ENCODE measurements around the gene FRMD8. TPM values are rescaled to one million over a fixed set of nuclear protein-coding genes. Genes with fewer than 3 reads are reported as not detected.

The FRMD8 gene
- total and polyA plus RNA-seq, 2 of the 8 experiments (the other 6 are each of a cell fraction or from before 2014, with no cell fraction given) = 15.0 to 19.2 TPM

DNA sequence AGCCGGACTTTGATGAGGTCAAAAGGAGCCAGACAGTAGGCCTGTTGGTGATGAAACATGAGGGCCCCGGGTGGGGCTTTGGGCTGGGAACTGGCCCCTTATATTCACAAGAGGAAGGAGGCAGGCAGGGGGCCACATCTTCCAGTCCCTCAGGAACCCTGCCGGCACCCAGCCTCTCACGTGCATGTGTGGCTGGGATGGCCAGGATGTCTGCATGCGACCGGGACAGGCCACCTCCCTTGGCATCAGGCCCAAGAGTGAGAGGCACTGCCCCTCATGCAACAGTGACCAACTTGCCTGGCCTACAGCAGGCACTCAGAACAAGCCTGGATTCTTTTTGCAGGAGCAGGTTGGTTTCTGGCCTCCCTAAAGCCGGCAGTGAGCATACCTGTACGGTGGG lies 9.4 kb upstream of the FRMD8 start:
- Histone ChIP-seq H3K9ac (replicated peaks in 1 of 4; ENCODE audit: extremely low read depth in 1 of 4, low read depth in 3 of 4, low read length in 3 of 4) (no peak overlapping the region), H3K4me3 (ENCODE audit: extremely low read depth in 1 of 4, insufficient read depth in 2 of 4, low read depth in 3 of 4, low read length in 4 of 4) (no peak overlapping the region), H2AFZ (ENCODE audit: low read length) (no peak overlapping the region), H4K20me1 (replicated peaks in 1 of 2; ENCODE audit: control insufficient read depth in 1 of 2, insufficient read depth in 2 of 2, low read length in 2 of 2) (no peaks in the 10 kb centered on the region), H3K4me2 (ENCODE audit: insufficient read depth in 1 of 2, low read depth in 2 of 2, low read length in 2 of 2) (no peak overlapping the region), H2AK5ac (ENCODE audit: low read depth, low read length) (no peak overlapping the region), H2BK120ac (replicated peaks; ENCODE audit: low read depth, low read length) (no peak overlapping the region), H4K5ac (ENCODE audit: insufficient read length, low read depth, low read length) (no peak overlapping the region), H2BK12ac (ENCODE audit: low read depth, low read length) (0 out of 2 replicates have a peak overlapping the region, but pooled peaks have one; percentile 14), H3K79me1 (ENCODE audit: low read depth, low read length) (no peaks in the 10 kb centered on the region), H3K4ac (replicated peaks; ENCODE audit: insufficient read length, low read depth, low read length) (no peak overlapping the region), H4K91ac (replicated peaks; ENCODE audit: insufficient read length, low read length) (no peak overlapping the region), H3K27ac (ENCODE audit: low read depth, low read length) (no peak overlapping the region), H3K56ac (replicated peaks; ENCODE audit: insufficient read length, low read depth, low read length) (no peak overlapping the region), H2BK20ac (ENCODE audit: low read length) (no peak overlapping the region), H2BK15ac (ENCODE audit: low read length) (no peak overlapping the region), H3K23me2 (ENCODE audit: low read depth, low read length) (no peaks in the 10 kb centered on the region), H3K9me3 (ENCODE audit: insufficient read depth in 2 of 2, low read depth in 1 of 2, low read length in 1 of 2) (no peaks in the 10 kb centered on the region), H3K79me2 (ENCODE audit: control insufficient read depth in 1 of 2, insufficient read depth in 2 of 2, low read length in 2 of 2) (no peaks in the 10 kb centered on the region), H2BK5ac (ENCODE audit: low read depth, low read length) (no peak overlapping the region), H3K27me3 (replicated peaks in 1 of 4; ENCODE audit: control insufficient read depth in 3 of 4, extremely low read depth in 1 of 4, insufficient read depth in 3 of 4, low read length in 3 of 4) (no peaks in the 10 kb centered on the region), H3K4me1 (replicated peaks in 1 of 4; ENCODE audit: control insufficient read depth in 3 of 4, insufficient read depth in 4 of 4, low read length in 3 of 4) (peaks cover 0 to 4% (median 3%) of the 10 kb centered on the region in 4 experiments; a peak in 3 of 7 replicates), H3K23ac (ENCODE audit: insufficient read length) (no peak overlapping the region), H4K8ac (ENCODE audit: extremely low read depth, insufficient read depth, low read length) (peak overlapping the region; percentile 74; the same call in 1 of the 2 replicates), H3K18ac (ENCODE audit: extremely low read depth, low read length) (peak overlapping the region; percentile 60; the same call in 1 of the 2 replicates), H3K36me3 (ENCODE audit: control insufficient read depth in 2 of 4, insufficient read depth in 4 of 4, low read length in 3 of 4) (no peaks in the 10 kb centered on the region), H3K14ac (ENCODE audit: insufficient read length) (no peak overlapping the region)
- ChIA-PET POLR2A (ENCODE audit: partially characterized antibody) (no interaction called here), CTCF (ENCODE audit: partially characterized antibody) (interaction anchor here (0.7 to 5.2 kb wide), 5 partner anchors 9 to 163 kb away, joined by 3 to 25 read pairs (median 8); no protein-coding TSS in a partner anchor)
- FAIRE-seq (no peak), DNase-seq (ENCODE audit: low read depth in 1 of 2, low spot score in 2 of 2) (no peak)
- WGBS, 2 experiments (ENCODE audit: extremely low coverage in 1 of 2, insufficient coverage in 1 of 2, insufficient read length in 1 of 2, insufficient replicate concordance in 2 of 2, low coverage in 1 of 2, low lambda C conversion rate in 2 of 2, missing lambda C conversion rate in 1 of 2) = 78% methylated on average over 8 of the region's 8 CpGs; no CpG with 5 or more reads in 1 of the 2 experiments
- TF ChIP-seq CHD2 (IDR thresholded peaks at IDR 0.05; ENCODE audit: low read length) (no peak), CHD1 (IDR thresholded peaks at IDR 0.05; ENCODE audit: low read depth, low read length) (no peak), KDM5A (IDR thresholded peaks at IDR 0.05; ENCODE audit: low read length) (no peak)

Measured in H1 (cell line).